PC-9 (cell line): ENCODE results near the gene LDLRAD3. TPM values are rescaled to one million over a fixed set of nuclear protein-coding genes. Genes with fewer than 3 reads are reported as not detected.

Experiments
- BruUV-seq: library from RNA; stranded (reverse); fragments of 400-500 nt; replicated peaks from 2 replicates; lab custom pipeline; 2021; lab: Mats Ljungman, UMichigan
- CTCF ChIA-PET: fragments of 300-600 bp; sonication (Branson Sonifier 250); formaldehyde crosslinking; loops from one replicate; lab custom pipeline; 2022; ENCODE audit warnings: antibody characterized with exemption; lab: Charles Lee
- POLR2A ChIA-PET: fragments of 300-600 bp; sonication (Branson Sonifier 250); formaldehyde crosslinking; loops from one replicate; lab custom pipeline; 2022; ENCODE audit warnings: antibody characterized with exemption; ENCODE audit not compliant: unreplicated experiment; lab: Charles Lee
- DNase-seq, 2 experiments: peaks; one replicate each; pipeline versions ENCODE4 v3.0.0 to v3.0.0-alpha.2; 2015 to 2022; ENCODE audit warnings: mixed read lengths in 1 of 2
- H2AFZ ChIP-seq: fragments of 200-600 bp; sonication (generic); 2 replicates; pipeline ENCODE4 v1.8.1; 2017; ENCODE audit warnings: antibody characterized with exemption
- H3F3A ChIP-seq: fragments of 200-600 bp; sonication (generic); 2 replicates; pipeline ENCODE4 v1.8.1; 2017; ENCODE audit warnings: antibody characterized with exemption, mild to moderate bottlenecking, low read depth; ENCODE audit not compliant: insufficient read depth
- H3K27ac ChIP-seq: fragments of 200-600 bp; sonication (generic); 2 replicates; pipeline ENCODE4 v1.6.1; 2016; ENCODE audit warnings: mixed run types
- H3K27me3 ChIP-seq: fragments of 200-600 bp; sonication (generic); 2 replicates; pipeline ENCODE4 v1.6.1; 2016; ENCODE audit warnings: low read depth, mixed run types; ENCODE audit not compliant: insufficient read depth
- H3K36me3 ChIP-seq: fragments of 200-600 bp; sonication (generic); 2 replicates; pipeline ENCODE4 v1.6.1; 2016; ENCODE audit warnings: low read depth, mixed run types
- H3K4me1 ChIP-seq: fragments of 200-600 bp; sonication (generic); replicated peaks from 2 replicates; pipeline ENCODE4 v1.6.1; 2016; ENCODE audit warnings: mixed run types; ENCODE audit not compliant: insufficient read depth
- H3K4me2 ChIP-seq: fragments of 200-600 bp; sonication (generic); 2 replicates; pipeline ENCODE4 v1.6.1; 2017; ENCODE audit warnings: mixed run types
- H3K4me3 ChIP-seq: fragments of 200-600 bp; sonication (generic); 2 replicates; pipeline ENCODE4 v1.6.1; 2016; ENCODE audit warnings: mixed run types
- H3K79me2 ChIP-seq: fragments of 200-600 bp; sonication (generic); 2 replicates; pipeline ENCODE4 v1.6.1; 2017; ENCODE audit warnings: low read depth, mixed run types
- H3K9me2 ChIP-seq: fragments of 200-600 bp; sonication (generic); 2 replicates; pipeline ENCODE4 v1.8.1; 2017; ENCODE audit warnings: mild to moderate bottlenecking; ENCODE audit not compliant: insufficient read depth
- H3K9me3 ChIP-seq: fragments of 200-600 bp; sonication (generic); 2 replicates; pipeline ENCODE4 v1.8.1; 2016; ENCODE audit warnings: low read depth; ENCODE audit not compliant: insufficient read depth
- H4K20me1 ChIP-seq: fragments of 200-600 bp; sonication (generic); 2 replicates; pipeline ENCODE4 v1.8.1; 2017; ENCODE audit not compliant: insufficient read depth
- EZH2 ChIP-seq: fragments of 200-600 bp; sonication (generic); IDR thresholded peaks from 2 replicates; pipeline ENCODE4 v1.8.0; 2017; ENCODE audit warnings: antibody characterized with exemption, low read depth
- intact Hi-C: fragments of 100-400 bp; cut with micrococcal nuclease; formaldehyde crosslinking; loops from one replicate; pipeline ENCODE4 v1.10.0; 2022; ENCODE audit not compliant: unreplicated experiment
- total RNA-seq: library from RNA; stranded (reverse); gene quantifications from 2 replicates; pipeline ENCODE4 v1.2.3, GENCODE V29; 2021
- TF ChIP-seq, protein P1 (sequence below): fragments of 200-600 bp; sonication (generic); conservative IDR thresholded peaks from 2 replicates; pipeline ENCODE4 v1.6.1; 2017; ENCODE audit warnings: mixed run types, antibody characterized with exemption, mild to moderate bottlenecking, moderate library complexity

LDLRAD3 gene
- total RNA-seq, 1 experiment from 2014 or later = 15.9 TPM

DNA sequence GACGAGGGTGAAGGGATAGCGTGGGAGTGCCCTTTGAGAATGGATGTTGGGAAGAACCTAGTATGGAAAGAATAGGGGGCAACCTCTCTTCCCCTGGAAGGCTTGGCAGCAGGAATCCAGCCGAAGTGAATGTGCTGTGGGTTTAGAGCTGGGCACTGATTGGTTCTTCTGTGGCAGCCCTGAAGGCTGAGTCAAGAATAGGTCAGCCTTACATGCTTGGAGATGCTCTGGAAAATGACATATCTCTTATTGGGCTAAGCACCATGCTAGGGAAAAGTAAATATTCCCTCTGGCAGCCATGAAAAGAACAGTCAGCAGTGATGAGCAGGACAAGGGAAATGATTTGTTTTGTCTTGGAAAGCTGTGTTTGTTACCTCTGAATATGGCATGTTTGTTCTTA, 195.9 kb downstream of the LDLRAD3 start:
- Histone ChIP-seq H3K4me2 (no peak overlapping the region), H3F3A (no peaks in the 10 kb centered on the region), H2AFZ (no peak overlapping the region), H3K27me3 (no peaks in the 10 kb centered on the region), H3K9me3 (no peaks in the 10 kb centered on the region), H3K27ac (no peak overlapping the region), H3K9me2 (no peaks in the 10 kb centered on the region), H3K36me3 (no peaks in the 10 kb centered on the region), H3K79me2 (no peaks in the 10 kb centered on the region), H4K20me1 (no peaks in the 10 kb centered on the region), H3K4me3 (no peak overlapping the region), H3K4me1 (no peaks in the 10 kb centered on the region)
- intact Hi-C loops = loop anchor here (10.0 kb wide), 1 partner anchor 345 kb away; no protein-coding TSS in a partner anchor
- POLR2A ChIA-PET = no interaction called here
- no TSS peak for BruUV-seq
- CTCF ChIA-PET = no interaction called here
- TF ChIP-seq, protein P1, sequence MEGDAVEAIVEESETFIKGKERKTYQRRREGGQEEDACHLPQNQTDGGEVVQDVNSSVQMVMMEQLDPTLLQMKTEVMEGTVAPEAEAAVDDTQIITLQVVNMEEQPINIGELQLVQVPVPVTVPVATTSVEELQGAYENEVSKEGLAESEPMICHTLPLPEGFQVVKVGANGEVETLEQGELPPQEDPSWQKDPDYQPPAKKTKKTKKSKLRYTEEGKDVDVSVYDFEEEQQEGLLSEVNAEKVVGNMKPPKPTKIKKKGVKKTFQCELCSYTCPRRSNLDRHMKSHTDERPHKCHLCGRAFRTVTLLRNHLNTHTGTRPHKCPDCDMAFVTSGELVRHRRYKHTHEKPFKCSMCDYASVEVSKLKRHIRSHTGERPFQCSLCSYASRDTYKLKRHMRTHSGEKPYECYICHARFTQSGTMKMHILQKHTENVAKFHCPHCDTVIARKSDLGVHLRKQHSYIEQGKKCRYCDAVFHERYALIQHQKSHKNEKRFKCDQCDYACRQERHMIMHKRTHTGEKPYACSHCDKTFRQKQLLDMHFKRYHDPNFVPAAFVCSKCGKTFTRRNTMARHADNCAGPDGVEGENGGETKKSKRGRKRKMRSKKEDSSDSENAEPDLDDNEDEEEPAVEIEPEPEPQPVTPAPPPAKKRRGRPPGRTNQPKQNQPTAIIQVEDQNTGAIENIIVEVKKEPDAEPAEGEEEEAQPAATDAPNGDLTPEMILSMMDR = no peak
- no peak for DNase-seq

DNA sequence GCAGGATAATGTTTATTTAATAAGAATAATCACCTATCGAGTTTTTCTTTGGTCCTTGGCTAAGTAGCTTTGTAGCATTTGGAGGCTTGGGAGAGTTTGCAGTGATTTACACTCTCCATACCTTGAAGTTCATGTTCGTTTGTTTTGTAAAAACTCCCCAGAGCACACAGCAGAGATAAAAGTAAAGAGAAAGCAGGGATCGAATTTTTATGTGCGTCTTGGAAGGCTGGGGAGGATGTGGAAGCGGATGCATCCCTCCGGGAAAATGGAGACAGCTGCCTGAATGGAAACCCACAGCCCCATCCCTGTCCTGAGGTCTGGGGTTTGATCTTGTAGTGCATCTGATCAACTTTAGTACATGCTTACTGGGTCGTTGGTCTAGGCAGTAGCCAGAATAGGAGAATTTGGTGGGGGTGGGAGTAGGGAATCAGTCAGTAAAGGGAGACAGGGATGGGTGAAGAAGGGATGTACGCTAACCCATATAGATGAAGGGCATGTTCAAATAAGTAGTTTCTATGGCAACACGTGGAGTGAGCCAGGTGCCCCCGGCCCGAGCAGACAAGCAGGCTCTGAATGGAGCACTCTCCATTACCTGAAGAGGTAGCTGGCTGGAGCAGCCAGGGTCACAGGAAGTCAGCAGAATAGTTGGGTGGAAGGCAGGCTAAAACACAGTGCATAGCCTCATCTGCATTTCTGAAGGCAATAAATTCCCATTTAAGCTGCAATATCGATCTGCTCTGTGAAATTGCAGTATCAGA, 197.5 kb downstream of the LDLRAD3 start:
- no TSS peak for BruUV-seq

DNA sequence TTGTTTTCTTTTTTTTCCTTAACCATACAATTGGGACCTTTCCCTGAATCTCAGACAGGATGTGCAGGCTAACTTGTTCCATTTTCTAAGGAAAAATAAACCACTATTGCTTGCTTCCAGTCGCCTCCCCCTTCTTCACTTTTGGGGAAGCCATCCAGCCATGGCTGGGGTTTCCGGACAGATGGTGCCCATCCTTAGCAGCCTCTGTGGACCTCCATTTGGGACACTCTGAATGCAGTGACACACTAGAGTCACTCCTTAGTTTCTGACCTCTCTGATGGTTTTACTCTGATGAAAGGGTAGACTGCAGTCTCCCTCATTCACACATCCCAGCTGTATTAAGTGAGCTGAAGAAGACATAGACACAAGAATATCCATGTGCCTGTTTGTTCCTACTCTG, 198.1 kb downstream of the LDLRAD3 start:
- no peaks in the 10 kb centered on the region for H3K79me2 ChIP-seq
- H2AFZ ChIP-seq = no peak overlapping the region
- BruUV-seq = no TSS peak
- no peak overlapping the region for H3K4me2 ChIP-seq
- CTCF ChIA-PET = no interaction called here
- no peaks in the 10 kb centered on the region for H3K9me3 ChIP-seq
- DNase-seq = no peak
- intact Hi-C loops = loop anchor here (10.0 kb wide), 1 partner anchor 347 kb away; no protein-coding TSS in a partner anchor
- no peaks in the 10 kb centered on the region for H3K36me3 ChIP-seq
- no peak overlapping the region for H3K27ac ChIP-seq
- H4K20me1 ChIP-seq = no peaks in the 10 kb centered on the region
- no peaks in the 10 kb centered on the region for H3K9me2 ChIP-seq
- no peaks in the 10 kb centered on the region for H3K27me3 ChIP-seq
- no peak overlapping the region for H3K4me3 ChIP-seq
- POLR2A ChIA-PET = no interaction called here
- TF ChIP-seq EZH2 = no peak
- TF ChIP-seq, protein P1 = no peak
- H3K4me1 ChIP-seq = no peaks in the 10 kb centered on the region
- H3F3A ChIP-seq = no peaks in the 10 kb centered on the region

More for the DNA sequence above, 197.5 kb downstream of the LDLRAD3 start:
- ChIA-PET POLR2A (interaction anchor here (0.7 kb wide), 1 partner anchor 8 kb away, joined by 3 read pairs; no protein-coding TSS in a partner anchor), CTCF (no interaction called here)
- no peak overlapping the region for H2AFZ ChIP-seq
- no peak for DNase-seq
- H3F3A ChIP-seq = no peaks in the 10 kb centered on the region
- H3K4me1 ChIP-seq = no peaks in the 10 kb centered on the region
- TF ChIP-seq EZH2 = no peak
- TF ChIP-seq, protein P1 = no peak
- no peaks in the 10 kb centered on the region for H3K27me3 ChIP-seq
- H3K79me2 ChIP-seq = no peaks in the 10 kb centered on the region
- H3K9me3 ChIP-seq = no peaks in the 10 kb centered on the region
- H3K4me2 ChIP-seq = no peak overlapping the region
- no peak overlapping the region for H3K27ac ChIP-seq
- no peaks in the 10 kb centered on the region for H3K9me2 ChIP-seq
- H3K36me3 ChIP-seq = no peaks in the 10 kb centered on the region
- H4K20me1 ChIP-seq = no peaks in the 10 kb centered on the region
- H3K4me3 ChIP-seq = no peak overlapping the region
- intact Hi-C loops = loop anchor here (10.0 kb wide), 1 partner anchor 347 kb away; no protein-coding TSS in a partner anchor
